Activated naive CD4-positive, alpha-beta T cell treated with anti-CD3 and anti-CD28 coated beads, Interleukin-2, amount 10 ng/mL, durations not matched to agents 7 days and 5 days (primary cell): ENCODE data around the gene RALGAPB.
"Not testable (repeated sequence)": the region's sequence is repeated elsewhere in the genome, so short reads cannot be mapped to it uniquely, and the experiment has no call there.

Experiments
- CTCF ChIA-PET: fragments of 350-600 bp; sonication (Branson Sonifier 250); formaldehyde crosslinking; loops from one replicate; lab custom pipeline; 2021; ENCODE audit warnings: antibody characterized with exemption; lab: Charles Lee
- DNase-seq: peaks from one replicate; pipeline ENCODE4 v3.0.0-alpha.2; 2020
- H3K27ac Mint-ChIP-seq: one replicate; pipeline ENCODE4 v1.8.0; 2021; ENCODE audit warnings: mild to moderate bottlenecking, moderate library complexity, mixed read lengths
- H3K27me3 Mint-ChIP-seq: one replicate; pipeline ENCODE4 v1.8.0; 2021; ENCODE audit warnings: mild to moderate bottlenecking, mixed read lengths
- H3K36me3 Mint-ChIP-seq: one replicate; pipeline ENCODE4 v1.8.0; 2021; ENCODE audit warnings: mixed read lengths
- H3K4me1 Mint-ChIP-seq: one replicate; pipeline ENCODE4 v1.8.0; 2021; ENCODE audit warnings: mixed read lengths
- H3K4me3 Mint-ChIP-seq: one replicate; pipeline ENCODE4 v1.8.0; 2021; ENCODE audit warnings: mild to moderate bottlenecking, moderate library complexity, mixed read lengths
- H3K9me3 Mint-ChIP-seq: one replicate; pipeline ENCODE4 v1.8.0; 2021; ENCODE audit warnings: mixed read lengths

Gene RALGAPB

DNA sequence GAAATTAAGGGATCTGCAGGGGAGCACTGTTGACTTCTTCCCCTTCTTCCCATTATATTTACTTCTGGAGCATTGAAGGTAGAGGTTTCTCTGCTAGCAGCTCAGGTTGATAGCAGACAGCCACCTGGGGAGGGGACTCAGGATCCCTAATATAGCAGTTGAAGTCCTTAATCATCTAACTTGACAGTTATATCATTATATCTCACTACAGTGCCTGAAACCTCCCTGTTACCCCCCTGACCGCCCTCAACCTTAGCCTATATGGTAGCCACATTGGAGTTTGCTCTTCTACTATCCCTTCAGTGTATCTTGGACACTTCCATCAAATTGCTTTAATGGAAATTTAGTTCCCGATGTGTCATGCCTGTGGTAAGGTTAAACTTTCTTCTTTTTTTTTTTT lies 7.0 kb downstream of the RALGAPB start:
- no peak overlapping the region for H3K27ac Mint-ChIP-seq
- no peak for DNase-seq
- peaks cover 13% of the 10 kb centered on the region for H3K36me3 Mint-ChIP-seq
- H3K9me3 Mint-ChIP-seq: no peaks in the 10 kb centered on the region
- CTCF ChIA-PET: no interaction called here
- H3K4me3 Mint-ChIP-seq: no peak overlapping the region
- H3K27me3 Mint-ChIP-seq: no peaks in the 10 kb centered on the region
- peaks cover 15% of the 10 kb centered on the region for H3K4me1 Mint-ChIP-seq

DNA sequence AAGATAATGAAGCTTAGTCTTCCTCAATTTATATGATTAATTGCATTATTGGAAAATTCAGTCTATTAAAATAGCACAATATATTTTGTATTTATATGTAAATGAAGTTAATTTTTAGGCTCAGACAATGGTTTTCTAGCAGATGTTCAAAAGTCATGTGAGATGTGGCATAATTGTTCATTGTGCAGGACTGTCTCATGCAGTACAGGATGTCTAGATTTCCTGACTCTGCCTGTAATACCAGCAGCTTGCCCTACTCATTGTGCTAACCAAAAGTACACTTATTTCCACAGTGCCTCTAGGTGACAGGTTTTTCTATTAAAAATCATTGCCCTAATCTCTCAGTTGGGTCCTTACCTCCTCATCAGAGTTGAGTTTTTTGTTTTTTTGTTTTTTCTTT lies 12.4 kb downstream of the RALGAPB start:
- CTCF ChIA-PET: no interaction called here
- Mint-ChIP-seq H3K27me3 (no peaks in the 10 kb centered on the region), H3K9me3 (no peaks in the 10 kb centered on the region), H3K4me1 (no peaks in the 10 kb centered on the region), H3K27ac (no peak overlapping the region), H3K36me3 (peaks cover 26% of the 10 kb centered on the region), H3K4me3 (no peak overlapping the region)
- no peak for DNase-seq

DNA sequence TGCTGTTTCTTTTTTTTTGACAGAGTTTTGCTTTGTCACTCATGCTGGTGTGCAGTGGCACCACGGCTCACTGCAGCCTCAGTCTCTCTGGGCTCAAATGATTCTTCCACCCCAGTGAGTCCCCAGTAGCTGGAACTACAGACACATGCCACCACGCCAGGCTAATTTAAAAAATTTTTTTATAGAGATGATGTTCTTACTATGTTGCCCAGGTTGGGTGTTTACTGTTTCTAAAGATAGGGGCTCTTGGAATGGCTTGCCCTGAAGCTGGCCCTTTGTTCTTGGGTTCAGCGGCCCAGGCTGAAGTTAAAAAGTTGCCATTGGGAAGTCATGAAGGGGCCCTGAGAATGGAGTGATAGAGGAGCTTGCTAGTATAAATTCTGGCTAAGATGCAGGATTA lies 16.5 kb downstream of the RALGAPB start:
- Mint-ChIP-seq H3K9me3 (no peaks in the 10 kb centered on the region), H3K4me3 (no peak overlapping the region), H3K36me3 (peaks cover 36% of the 10 kb centered on the region), H3K4me1 (no peaks in the 10 kb centered on the region), H3K27me3 (no peaks in the 10 kb centered on the region), H3K27ac (no peak overlapping the region)
- DNase-seq: no peak
- CTCF ChIA-PET: no interaction called here

DNA sequence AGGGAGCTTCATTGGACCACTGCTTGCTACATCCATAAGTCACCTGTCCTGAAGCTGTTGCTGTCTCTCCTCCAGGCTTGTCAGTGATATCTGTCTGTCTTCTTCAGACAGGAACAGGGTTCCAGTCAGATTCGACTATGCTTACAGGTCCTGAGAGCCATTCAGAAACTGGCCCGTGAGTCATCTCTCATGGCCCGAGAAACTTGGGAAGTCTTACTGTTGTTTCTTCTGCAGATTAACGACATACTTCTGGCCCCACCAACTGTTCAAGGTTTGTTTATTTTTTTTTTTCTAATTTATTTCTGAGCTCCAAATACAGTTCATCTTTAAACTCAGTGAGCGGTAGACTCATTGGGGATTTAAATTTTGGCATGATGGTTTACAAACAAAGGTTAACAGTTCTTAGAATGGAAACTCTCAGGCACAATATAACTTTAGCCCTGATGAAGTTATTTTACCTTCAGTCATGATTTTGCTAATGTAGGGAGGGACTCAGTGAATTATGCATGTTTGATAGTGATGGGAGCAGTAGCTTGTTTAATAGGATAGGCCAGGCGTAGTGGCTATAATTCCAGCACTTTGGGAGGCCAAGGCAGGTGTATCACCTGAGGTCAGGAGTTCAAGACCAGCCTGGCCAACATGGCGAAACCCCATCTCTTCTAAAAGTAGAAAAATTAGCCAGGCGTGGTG lies 24.7 kb downstream of the RALGAPB start:
- peaks cover 38% of the 10 kb centered on the region for H3K36me3 Mint-ChIP-seq
- no peaks in the 10 kb centered on the region for H3K9me3 Mint-ChIP-seq
- no peak overlapping the region for H3K27ac Mint-ChIP-seq
- CTCF ChIA-PET: interaction anchor here (0.6 kb wide), 1 partner anchor 95 kb away, joined by 3 read pairs; no protein-coding TSS in a partner anchor
- no peak overlapping the region for H3K4me3 Mint-ChIP-seq
- no peaks in the 10 kb centered on the region for H3K4me1 Mint-ChIP-seq
- DNase-seq: no peak
- H3K27me3 Mint-ChIP-seq: no peaks in the 10 kb centered on the region

DNA sequence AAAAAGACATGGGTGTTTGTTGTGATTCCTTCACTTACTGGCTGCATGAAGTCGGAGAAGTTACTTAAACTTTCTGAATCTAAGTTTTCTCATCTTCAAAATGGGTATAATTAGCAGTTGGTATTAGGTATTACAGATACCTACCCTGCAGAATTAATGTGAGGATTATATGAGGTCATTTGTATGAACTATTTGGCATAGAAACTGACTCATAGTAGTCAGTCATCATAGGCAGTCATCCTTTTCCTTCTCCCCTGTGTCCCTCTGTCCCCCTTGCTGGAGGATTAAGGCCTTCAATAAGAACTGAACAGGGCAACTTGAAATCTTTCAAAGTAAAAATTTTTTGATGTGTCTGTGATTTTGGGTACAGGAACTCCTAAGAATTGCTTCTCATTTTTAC lies 26.3 kb downstream of the RALGAPB start:
- Mint-ChIP-seq H3K36me3 (peaks cover 37% of the 10 kb centered on the region), H3K27me3 (no peaks in the 10 kb centered on the region), H3K4me3 (no peak overlapping the region), H3K27ac (no peak overlapping the region), H3K9me3 (no peaks in the 10 kb centered on the region), H3K4me1 (no peaks in the 10 kb centered on the region)
- CTCF ChIA-PET: no interaction called here
- DNase-seq: no peak

DNA sequence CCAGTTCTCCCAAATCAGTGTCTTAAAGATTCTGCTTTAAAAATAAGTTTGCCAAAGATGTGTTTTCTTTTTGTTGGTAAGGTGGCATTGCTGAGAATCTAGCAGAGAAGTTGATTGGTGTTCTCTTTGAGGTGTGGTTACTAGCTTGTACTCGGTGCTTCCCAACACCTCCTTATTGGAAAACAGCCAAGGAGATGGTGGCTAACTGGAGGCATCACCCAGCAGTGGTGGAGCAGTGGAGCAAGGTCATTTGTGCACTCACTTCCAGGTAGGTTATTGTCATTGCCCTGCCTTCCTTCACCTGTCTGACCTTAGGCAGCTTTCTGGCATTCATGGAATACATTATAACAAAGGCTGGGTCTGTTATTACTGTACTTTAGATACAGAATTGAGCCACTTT lies 26.7 kb downstream of the RALGAPB start:
- Mint-ChIP-seq H3K9me3 (peaks cover under 1% of the 10 kb centered on the region), H3K27me3 (no peaks in the 10 kb centered on the region), H3K27ac (no peak overlapping the region), H3K4me3 (no peak overlapping the region), H3K4me1 (no peaks in the 10 kb centered on the region), H3K36me3 (peaks cover 41% of the 10 kb centered on the region)
- CTCF ChIA-PET: no interaction called here
- DNase-seq: no peak

DNA sequence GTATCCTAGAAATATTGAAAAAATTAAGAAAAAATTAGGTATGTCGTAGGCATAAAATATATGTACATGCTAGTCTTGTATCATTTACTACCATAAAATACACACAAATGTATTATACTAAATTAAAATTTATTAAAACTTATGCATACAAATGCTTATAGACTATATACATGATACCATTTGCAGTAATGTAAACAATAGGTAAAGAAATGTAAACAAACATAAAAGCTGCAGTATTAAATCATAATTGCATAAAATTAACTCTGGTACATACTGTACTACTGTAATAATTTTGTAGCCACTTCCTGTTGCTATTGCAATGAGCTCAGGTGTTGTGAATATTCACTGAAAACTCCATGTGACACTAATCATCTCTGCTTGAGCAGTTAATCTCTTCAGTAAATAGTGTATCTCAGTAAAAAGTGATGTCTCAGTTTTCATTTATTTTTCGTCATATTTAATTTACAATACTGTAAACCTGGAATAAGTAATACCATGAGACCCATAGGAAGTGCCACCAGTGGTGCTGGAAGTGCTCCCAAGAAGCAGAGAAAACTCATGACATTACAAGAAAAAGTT lies 29.3 kb downstream of the RALGAPB start:
- no peak for DNase-seq
- no peak overlapping the region for H3K4me3 Mint-ChIP-seq
- no peaks in the 10 kb centered on the region for H3K4me1 Mint-ChIP-seq
- no peaks in the 10 kb centered on the region for H3K27me3 Mint-ChIP-seq
- H3K36me3 Mint-ChIP-seq: peaks cover 45% of the 10 kb centered on the region
- H3K9me3 Mint-ChIP-seq: peaks cover 4% of the 10 kb centered on the region
- CTCF ChIA-PET: interaction anchor here (1.6 kb wide), 1 partner anchor 22 kb away, joined by 3 read pairs; no protein-coding TSS in a partner anchor
- H3K27ac Mint-ChIP-seq: no peak overlapping the region

DNA sequence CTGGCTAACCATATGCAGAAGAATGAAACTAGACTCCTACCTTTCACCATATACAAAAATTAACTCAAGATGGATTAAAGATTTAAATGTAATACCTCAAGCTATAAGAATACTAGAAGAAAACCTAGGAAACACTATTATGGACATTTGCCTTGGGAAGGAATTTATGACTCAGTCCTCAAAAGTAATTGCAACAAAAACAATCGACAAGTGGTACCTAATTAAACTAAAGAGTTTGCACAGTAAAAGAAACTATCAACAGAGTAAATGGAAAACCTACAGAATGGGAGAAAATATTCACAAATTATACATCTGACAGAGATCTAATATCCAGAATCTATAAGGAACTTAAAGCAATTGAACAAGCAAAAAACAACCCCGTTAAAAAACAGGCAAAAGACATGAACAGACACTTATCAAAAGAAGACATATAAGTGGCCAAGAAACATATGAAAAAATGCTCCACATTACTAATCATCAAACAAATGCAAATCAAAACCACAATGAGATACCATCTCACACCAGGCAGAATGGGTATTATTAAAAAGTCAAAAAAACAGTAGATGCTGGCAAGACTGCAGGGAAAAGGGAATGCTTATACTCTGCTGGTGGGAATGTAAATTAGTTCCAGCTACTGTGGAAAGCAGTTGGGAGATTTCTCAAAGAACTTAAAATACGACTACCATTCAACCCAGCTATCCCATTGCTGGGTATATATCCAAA lies 31.9 kb downstream of the RALGAPB start:
- Mint-ChIP-seq H3K27ac (no peak overlapping the region), H3K9me3 (peaks cover 4% of the 10 kb centered on the region), H3K27me3 (no peaks in the 10 kb centered on the region), H3K4me1 (no peaks in the 10 kb centered on the region), H3K4me3 (no peak overlapping the region), H3K36me3 (peaks cover 50% of the 10 kb centered on the region)
- CTCF ChIA-PET: no interaction called here
- no peak for DNase-seq

DNA sequence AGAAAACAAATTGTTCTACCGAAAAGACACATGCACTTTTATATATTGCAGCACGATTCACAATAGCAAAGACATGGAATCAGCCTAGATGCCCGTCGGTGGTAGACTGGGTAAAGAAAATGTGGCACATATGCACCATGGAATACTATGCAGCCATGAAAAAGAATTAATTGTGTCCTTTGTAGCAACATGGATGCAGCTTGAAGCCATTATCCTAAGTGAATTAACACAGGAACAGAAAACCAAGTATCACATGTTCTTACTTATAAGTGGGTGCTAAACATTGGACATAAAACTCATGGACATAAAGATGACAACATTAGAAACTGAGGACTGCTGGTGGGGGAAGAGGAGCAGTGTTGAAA lies 32.4 kb downstream of the RALGAPB start:
- CTCF ChIA-PET: no interaction called here
- peaks cover 4% of the 10 kb centered on the region for H3K9me3 Mint-ChIP-seq
- no peaks in the 10 kb centered on the region for H3K4me1 Mint-ChIP-seq
- H3K27me3 Mint-ChIP-seq: no peaks in the 10 kb centered on the region
- H3K4me3 Mint-ChIP-seq: no peak overlapping the region
- no peak overlapping the region for H3K27ac Mint-ChIP-seq
- peaks cover 47% of the 10 kb centered on the region for H3K36me3 Mint-ChIP-seq
- no peak for DNase-seq

DNA sequence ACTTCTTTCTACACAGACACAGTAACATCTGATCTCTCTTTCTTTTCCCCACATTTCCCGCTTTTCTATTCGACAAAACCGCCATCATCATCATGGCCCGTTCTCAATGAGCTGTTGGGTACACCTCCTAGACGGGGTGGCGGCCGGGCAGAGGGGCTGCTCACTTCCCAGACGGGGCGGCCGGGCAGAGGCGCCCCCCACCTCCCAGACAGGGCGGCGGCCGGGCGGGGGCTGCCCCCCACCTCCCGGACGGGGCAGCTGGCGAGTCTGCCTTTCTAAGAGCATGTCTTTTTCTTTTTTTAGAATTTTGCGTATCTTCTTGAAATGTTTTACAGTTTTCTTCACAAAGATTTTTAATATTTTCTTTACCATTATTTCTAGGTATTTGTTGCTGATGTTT lies 39.1 kb downstream of the RALGAPB start:
- DNase-seq, H3K27me3 Mint-ChIP-seq, H3K4me1 Mint-ChIP-seq, H3K4me3 Mint-ChIP-seq, H3K9me3 Mint-ChIP-seq, CTCF ChIA-PET, H3K27ac Mint-ChIP-seq: not testable (repeated sequence)
- H3K36me3 Mint-ChIP-seq: peaks cover 37% of the 10 kb centered on the region

DNA sequence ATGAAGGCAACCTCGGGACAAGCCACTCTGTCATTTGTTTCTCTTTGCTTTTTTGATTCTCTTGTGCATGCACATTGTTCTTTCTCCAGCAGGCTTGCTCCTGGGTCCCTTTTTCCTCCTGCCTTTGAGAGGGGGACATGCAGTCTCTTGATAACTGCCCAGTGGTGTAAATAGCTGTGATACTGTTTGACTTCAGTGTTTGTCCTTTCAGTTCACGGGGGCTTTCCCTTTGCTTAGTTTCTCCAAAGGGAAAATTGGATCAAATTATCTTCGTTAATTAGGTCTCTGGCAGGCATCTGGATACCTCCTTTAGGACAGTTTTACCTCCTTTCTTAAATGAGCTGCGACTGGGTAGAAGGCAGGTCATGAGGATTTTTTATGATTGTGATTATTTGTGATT lies 41.5 kb downstream of the RALGAPB start:
- H3K4me3 Mint-ChIP-seq: no peak overlapping the region
- CTCF ChIA-PET: no interaction called here
- no peak overlapping the region for H3K27ac Mint-ChIP-seq
- DNase-seq: no peak
- H3K27me3 Mint-ChIP-seq: no peaks in the 10 kb centered on the region
- H3K4me1 Mint-ChIP-seq: no peaks in the 10 kb centered on the region
- H3K9me3 Mint-ChIP-seq: no peaks in the 10 kb centered on the region
- H3K36me3 Mint-ChIP-seq: peaks cover 44% of the 10 kb centered on the region

DNA sequence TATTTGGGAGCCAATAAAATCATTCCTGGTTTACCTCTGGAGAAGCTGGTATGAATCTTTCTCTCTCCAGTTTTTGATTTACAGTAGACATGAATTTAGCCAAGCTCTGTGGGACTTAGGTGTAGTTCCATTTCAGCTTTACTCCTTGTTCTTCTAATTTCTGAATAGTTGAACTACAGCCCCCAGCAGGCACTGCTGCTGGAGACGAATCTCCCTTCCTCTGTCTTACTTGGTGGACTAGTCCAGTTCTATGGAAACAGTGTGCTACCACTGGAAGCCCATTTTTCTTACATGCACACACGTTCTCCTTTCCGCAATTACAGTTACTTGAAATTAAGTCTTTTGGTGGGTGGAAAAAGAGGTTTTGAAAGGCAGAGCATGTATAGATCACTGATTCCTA lies 42.3 kb downstream of the RALGAPB start:
- H3K4me3 Mint-ChIP-seq: no peak overlapping the region
- H3K36me3 Mint-ChIP-seq: peaks cover 45% of the 10 kb centered on the region
- no peaks in the 10 kb centered on the region for H3K4me1 Mint-ChIP-seq
- H3K27me3 Mint-ChIP-seq: no peaks in the 10 kb centered on the region
- CTCF ChIA-PET: no interaction called here
- no peak for DNase-seq
- H3K9me3 Mint-ChIP-seq: no peaks in the 10 kb centered on the region
- no peak overlapping the region for H3K27ac Mint-ChIP-seq

DNA sequence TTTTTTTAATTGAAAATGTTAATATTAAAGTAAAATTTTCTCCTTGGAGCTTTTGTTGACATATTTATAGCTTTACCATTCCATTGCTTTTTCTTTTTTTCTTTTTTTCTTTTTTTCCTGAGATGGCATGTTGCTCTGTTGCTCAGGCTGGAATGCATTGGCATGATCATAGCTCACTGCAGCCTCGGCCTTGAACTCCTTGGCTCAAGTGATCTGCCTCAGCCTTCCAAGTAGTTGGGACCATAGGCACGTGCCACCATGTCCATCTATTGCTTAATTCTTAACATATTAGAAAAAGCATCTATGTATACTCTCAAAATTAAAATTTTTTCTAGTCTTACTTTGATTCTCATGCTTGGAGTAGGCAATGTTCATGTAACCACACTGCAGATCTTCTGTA lies 43.0 kb downstream of the RALGAPB start:
- Mint-ChIP-seq H3K36me3 (peaks cover 42% of the 10 kb centered on the region), H3K4me1 (no peaks in the 10 kb centered on the region), H3K27ac (no peak overlapping the region), H3K4me3 (no peak overlapping the region), H3K9me3 (no peaks in the 10 kb centered on the region), H3K27me3 (no peaks in the 10 kb centered on the region)
- no peak for DNase-seq
- CTCF ChIA-PET: no interaction called here

DNA sequence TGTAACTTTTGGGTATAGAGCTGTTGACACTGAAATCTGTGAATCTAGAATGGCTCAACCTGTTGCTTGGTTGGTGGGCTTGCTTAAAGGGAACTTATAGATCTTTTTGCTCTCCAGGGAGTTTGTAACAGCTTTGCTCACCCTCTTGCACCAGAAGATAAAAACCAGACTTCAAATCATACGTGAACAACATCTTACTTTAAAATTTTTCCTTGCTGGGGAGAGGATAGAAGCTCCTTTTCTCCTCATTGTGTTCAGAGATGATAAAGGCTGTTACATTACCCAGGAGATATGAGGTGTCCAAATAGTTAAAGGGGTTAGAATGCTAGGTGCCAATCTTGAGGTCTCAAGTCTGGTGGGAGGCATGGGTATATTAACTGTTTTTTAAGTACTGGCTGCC lies 46.8 kb downstream of the RALGAPB start:
- no peaks in the 10 kb centered on the region for H3K4me1 Mint-ChIP-seq
- H3K4me3 Mint-ChIP-seq: no peak overlapping the region
- no peaks in the 10 kb centered on the region for H3K9me3 Mint-ChIP-seq
- DNase-seq: no peak
- H3K36me3 Mint-ChIP-seq: peaks cover 47% of the 10 kb centered on the region
- no peaks in the 10 kb centered on the region for H3K27me3 Mint-ChIP-seq
- CTCF ChIA-PET: no interaction called here
- H3K27ac Mint-ChIP-seq: no peak overlapping the region

DNA sequence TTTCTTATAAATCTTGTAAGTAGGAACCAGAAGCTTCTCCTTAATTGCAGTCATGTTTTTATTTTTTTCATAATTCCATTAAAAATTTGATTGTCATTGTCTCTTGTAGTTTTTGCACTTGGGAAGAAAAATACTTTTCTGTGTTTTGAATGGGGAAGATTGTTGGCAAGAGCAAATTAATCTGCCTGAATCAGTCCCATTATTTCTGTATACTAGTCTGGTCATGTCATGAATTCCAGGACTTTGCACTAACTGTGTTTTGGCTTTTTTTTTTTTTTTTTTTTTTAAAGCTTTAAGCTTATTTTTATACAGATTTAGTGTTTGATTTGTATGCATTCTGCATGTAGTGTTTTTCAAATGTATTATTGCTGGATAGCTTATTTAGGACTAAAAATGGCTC lies 47.6 kb downstream of the RALGAPB start:
- Mint-ChIP-seq H3K4me3 (no peak overlapping the region), H3K27ac (no peak overlapping the region), H3K36me3 (peaks cover 43% of the 10 kb centered on the region), H3K9me3 (no peaks in the 10 kb centered on the region), H3K27me3 (no peaks in the 10 kb centered on the region), H3K4me1 (no peaks in the 10 kb centered on the region)
- CTCF ChIA-PET: no interaction called here
- no peak for DNase-seq
